ENCODE measurements around the gene PRKCH.
A peak's percentile ranks its signal among the peaks of the same experiment; 100 is the strongest.

The PRKCH gene

GRCh38 chr14:61321385-61322010 lies at the start of gene PRKCH:
PRKCH (plus strand) TSS chr14:61321579; CDS start chr14:61322102, 523 bp downstream.
- DNase-seq (ENCODE audit: low read depth in 2 of 2, low spot score in 1 of 2): peak; percentile 59 to 75

- DNase-seq (ENCODE audit: low read depth in 2 of 2, low spot score in 1 of 2): no peak
Observed at GRCh38 chr14:61277232-61277631, 44.1 kb upstream of the PRKCH start.

- no peak for DNase-seq (ENCODE audit: low read depth in 2 of 2, low spot score in 1 of 2)
Observed at GRCh38 chr14:61277784-61278183, 43.6 kb upstream of the PRKCH start.

- no peak for DNase-seq (ENCODE audit: low read depth in 2 of 2, low spot score in 1 of 2)
Observed at GRCh38 chr14:61279082-61279481, 42.3 kb upstream of the PRKCH start.

GRCh38 chr14:61280092-61280525 lies 41.3 kb upstream of the PRKCH start:
- DNase-seq (ENCODE audit: low read depth in 2 of 2, low spot score in 1 of 2): peak in 1 of 2 donors; percentile 7

- peak; percentile 49 to 61 for DNase-seq (ENCODE audit: low read depth in 2 of 2, low spot score in 1 of 2)
Observed at GRCh38 chr14:61280526-61281185, 40.7 kb upstream of the PRKCH start.

- no peak for DNase-seq (ENCODE audit: low read depth in 2 of 2, low spot score in 1 of 2)
Observed at GRCh38 chr14:61281186-61281947, 40.0 kb upstream of the PRKCH start, which contains the start of gene TMEM30B. TMEM30B (minus strand) TSS chr14:61281338; CDS start chr14:61281147, 191 bp downstream.

DNA sequence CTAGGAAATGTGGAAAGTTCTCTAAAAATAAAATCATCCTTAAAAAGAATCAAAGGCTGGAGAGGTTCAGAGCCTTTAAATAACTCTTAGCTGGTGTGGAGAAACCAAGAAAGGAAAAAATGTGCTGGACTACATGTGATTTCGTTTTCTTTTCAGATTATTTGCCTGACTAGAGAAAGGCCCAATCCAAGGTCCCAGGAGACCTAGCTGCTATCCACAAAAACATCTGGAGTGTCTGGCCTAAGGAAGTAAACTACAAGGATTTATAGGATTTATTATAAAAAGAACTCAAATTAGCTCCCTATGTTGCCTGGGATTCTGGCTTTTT lies 39.5 kb upstream of the PRKCH start:
- DNase-seq (ENCODE audit: low read depth in 2 of 2, low spot score in 1 of 2): no peak

GRCh38 chr14:61282746-61283145 lies 38.6 kb upstream of the PRKCH start:
- no peak for DNase-seq (ENCODE audit: low read depth in 2 of 2, low spot score in 1 of 2)

DNA sequence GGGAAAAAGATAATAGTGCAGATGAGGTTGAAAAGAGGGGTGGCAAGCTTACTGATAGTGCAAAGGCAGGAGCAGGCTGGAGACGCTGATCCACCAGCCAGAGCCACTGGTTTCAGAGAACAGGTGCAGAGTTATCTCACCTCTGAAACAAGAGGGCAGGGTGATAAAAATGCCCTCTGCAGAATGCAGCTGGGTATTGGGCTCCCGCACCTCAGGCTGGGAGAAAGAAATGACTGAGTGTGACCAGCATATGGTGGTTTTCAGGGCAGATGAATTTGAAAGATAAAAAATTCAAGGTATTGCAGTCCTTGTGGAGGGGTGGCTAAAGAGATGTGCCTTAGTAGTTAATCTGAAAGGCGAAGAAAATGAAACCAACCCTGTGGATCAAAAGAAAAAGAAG lies 37.4 kb upstream of the PRKCH start:
- DNase-seq (ENCODE audit: low read depth in 2 of 2, low spot score in 1 of 2): no peak

- no peak for DNase-seq (ENCODE audit: low read depth in 2 of 2, low spot score in 1 of 2)
Observed at GRCh38 chr14:61285364-61285763, 36.0 kb upstream of the PRKCH start.

GRCh38 chr14:61287196-61287595 lies 34.2 kb upstream of the PRKCH start:
- DNase-seq (ENCODE audit: low read depth in 2 of 2, low spot score in 1 of 2): no peak

DNA sequence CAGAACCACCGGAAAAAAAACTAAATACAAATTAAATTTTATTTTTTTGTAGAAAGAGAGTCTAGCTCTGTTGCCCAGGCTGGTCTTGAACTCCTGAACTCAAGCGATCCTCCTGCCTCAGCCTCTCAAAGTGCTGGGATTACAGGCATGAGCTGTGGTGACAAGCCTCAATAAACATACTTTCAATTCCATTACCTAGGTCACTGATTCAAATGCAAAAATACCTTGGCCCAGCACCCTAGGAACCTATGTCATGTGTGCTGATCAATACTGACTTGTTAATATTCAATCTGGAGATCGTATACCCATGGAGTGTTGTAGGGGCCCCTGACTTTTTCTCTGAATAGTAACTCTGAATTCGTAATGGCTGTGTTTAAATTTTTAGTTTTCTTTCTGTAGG lies 33.2 kb upstream of the PRKCH start:
- DNase-seq (ENCODE audit: low read depth in 2 of 2, low spot score in 1 of 2): no peak

DNA sequence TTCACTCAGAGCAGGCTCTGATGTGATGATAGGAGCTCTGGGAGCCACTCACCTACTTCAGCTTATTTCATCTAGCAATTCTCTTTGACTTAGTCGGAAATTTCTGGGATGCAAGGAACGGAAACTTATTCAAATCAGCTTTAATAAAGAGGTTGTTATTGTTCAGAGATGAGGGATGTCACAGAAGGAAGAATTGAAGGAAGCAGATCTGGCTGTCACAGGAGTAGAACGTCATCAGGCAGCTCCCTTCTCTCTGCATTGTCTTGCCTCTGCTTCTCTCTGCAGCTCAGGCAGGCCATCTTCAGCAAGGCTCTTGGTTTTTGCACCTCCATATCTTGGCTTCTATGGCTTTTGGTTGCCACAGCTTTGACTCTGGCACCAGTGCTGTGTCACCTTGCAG lies 32.7 kb upstream of the PRKCH start:
- DNase-seq (ENCODE audit: low read depth in 2 of 2, low spot score in 1 of 2): no peak

DNA sequence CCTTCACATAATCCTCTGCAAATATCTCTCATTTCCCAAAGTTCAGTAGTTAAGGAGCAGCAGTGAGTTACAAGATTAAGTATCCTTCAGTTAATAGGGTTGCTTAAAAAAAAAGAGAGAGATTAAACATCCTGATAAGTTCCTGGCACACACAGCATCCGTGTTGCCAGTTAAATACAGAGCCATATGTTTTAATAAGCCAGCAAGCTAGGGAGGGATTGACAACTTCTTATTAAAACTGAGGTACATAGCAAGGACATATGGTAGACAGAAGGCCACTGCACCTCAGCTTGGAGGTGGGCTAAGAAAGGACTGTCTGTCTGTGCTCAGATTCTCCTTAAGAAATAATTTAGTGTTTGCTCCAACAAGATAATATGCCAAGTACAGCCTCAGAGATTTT lies 30.7 kb upstream of the PRKCH start:
- DNase-seq (ENCODE audit: low read depth in 2 of 2, low spot score in 1 of 2): no peak

GRCh38 chr14:61296151-61296550 lies 25.2 kb upstream of the PRKCH start:
- DNase-seq (ENCODE audit: low read depth in 2 of 2, low spot score in 1 of 2): no peak

DNA sequence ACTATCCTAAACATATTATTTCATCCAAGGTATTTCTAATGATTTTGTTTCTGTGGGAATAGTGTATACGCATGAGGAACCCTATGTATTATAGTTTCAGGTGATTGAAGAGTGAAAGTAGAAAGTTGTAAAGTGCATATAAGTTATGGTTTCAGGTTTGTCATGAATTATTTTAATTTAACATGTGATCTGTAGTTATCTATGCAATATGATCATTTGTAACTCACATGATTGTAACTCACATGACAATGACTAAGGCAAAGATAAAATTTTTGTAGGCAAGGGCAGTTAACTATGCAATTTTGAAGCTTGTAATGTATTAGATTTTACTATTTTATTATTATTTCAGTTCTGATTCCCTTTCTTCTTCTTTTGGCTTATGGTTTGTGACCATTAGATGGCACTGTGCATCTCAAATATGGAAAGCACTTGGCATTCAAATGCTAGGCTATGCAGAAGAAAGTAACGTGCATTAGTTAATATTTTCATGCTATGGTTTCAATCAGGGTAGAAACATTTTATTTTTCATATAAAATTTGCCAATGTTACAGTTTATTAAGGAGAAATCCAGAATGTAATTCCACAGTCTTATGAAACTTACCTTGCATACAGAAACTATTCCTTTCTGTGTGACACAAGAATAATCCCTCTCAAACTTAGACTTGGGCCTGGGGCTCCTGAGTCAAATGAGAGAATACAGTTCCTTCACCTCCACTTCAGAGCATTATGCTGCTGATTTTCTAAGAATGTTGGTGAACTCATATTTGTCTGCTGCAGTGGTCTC lies 24.5 kb upstream of the PRKCH start:
- no peak for DNase-seq (ENCODE audit: low read depth in 2 of 2, low spot score in 1 of 2)

GRCh38 chr14:61297581-61297980 lies 23.8 kb upstream of the PRKCH start:
- DNase-seq (ENCODE audit: low read depth in 2 of 2, low spot score in 1 of 2): no peak

GRCh38 chr14:61298824-61299223 lies 22.6 kb upstream of the PRKCH start:
- DNase-seq (ENCODE audit: low read depth in 2 of 2, low spot score in 1 of 2): no peak

GRCh38 chr14:61300209-61300608 lies 21.2 kb upstream of the PRKCH start:
- no peak for DNase-seq (ENCODE audit: low read depth in 2 of 2, low spot score in 1 of 2)

DNA sequence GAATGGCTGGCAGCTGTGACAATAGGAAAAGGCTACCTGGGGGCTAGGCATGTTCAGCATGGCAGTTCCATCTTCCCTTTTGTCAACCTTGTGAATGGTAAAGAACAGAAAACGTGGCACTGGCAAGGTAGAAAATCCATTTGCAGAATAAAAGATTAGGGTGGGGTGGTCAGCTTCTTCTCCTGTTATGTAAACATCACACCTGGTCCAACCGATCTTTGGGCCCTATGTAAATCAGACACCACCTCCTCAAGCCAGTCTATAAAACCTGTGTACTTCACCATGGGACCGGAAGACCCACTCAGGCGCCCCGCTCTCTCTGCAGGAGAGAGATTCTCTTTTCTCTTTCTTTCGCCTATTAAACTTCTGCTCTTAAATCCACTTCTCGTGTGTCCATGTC lies 20.6 kb upstream of the PRKCH start:
- no peak for DNase-seq (ENCODE audit: low read depth in 2 of 2, low spot score in 1 of 2)
